ENCODE results near the gene ZC3H4. TPM values are rescaled to one million over a fixed set of nuclear protein-coding genes. Genes with fewer than 3 reads are reported as not detected.

Gene ZC3H4
- total and polyA plus RNA-seq, 2 of the 8 experiments (the other 6 are each of a cell fraction or from before 2014, with no cell fraction given), result 6.6 to 92.0 TPM

DNA sequence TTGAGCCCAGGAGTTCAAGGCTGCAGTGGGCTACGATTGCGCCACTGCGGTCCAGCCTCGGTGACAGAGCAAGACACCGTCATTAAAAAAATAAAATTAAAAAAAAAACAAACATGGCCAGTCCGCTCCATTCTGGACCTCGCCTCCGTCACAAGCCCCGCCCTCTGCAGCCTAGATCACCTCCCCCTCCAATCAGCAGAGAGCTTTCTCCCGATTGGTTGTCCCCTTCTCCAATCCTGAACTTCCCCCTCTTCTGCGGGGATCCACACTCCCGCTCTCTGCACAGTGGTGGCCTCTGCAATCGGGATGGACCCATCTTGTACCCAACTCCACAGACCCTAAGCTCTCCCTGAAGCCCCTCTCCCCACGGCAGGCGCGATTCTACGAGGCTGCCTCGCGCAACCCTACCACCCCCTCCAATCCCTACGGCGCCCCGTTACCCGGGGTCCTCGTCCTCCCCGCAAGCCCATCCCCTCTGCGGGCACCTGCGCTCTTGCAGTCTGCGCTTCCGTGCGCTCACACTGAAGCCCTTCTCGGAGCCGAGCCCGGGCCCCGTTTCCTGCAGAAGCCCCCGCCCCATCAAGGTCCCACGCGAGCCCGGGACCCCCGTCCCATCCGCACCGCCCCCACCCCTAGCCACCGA is 65.7 kb downstream of the ZC3H4 start (continued):
- TF ChIP-seq, protein P1, sequence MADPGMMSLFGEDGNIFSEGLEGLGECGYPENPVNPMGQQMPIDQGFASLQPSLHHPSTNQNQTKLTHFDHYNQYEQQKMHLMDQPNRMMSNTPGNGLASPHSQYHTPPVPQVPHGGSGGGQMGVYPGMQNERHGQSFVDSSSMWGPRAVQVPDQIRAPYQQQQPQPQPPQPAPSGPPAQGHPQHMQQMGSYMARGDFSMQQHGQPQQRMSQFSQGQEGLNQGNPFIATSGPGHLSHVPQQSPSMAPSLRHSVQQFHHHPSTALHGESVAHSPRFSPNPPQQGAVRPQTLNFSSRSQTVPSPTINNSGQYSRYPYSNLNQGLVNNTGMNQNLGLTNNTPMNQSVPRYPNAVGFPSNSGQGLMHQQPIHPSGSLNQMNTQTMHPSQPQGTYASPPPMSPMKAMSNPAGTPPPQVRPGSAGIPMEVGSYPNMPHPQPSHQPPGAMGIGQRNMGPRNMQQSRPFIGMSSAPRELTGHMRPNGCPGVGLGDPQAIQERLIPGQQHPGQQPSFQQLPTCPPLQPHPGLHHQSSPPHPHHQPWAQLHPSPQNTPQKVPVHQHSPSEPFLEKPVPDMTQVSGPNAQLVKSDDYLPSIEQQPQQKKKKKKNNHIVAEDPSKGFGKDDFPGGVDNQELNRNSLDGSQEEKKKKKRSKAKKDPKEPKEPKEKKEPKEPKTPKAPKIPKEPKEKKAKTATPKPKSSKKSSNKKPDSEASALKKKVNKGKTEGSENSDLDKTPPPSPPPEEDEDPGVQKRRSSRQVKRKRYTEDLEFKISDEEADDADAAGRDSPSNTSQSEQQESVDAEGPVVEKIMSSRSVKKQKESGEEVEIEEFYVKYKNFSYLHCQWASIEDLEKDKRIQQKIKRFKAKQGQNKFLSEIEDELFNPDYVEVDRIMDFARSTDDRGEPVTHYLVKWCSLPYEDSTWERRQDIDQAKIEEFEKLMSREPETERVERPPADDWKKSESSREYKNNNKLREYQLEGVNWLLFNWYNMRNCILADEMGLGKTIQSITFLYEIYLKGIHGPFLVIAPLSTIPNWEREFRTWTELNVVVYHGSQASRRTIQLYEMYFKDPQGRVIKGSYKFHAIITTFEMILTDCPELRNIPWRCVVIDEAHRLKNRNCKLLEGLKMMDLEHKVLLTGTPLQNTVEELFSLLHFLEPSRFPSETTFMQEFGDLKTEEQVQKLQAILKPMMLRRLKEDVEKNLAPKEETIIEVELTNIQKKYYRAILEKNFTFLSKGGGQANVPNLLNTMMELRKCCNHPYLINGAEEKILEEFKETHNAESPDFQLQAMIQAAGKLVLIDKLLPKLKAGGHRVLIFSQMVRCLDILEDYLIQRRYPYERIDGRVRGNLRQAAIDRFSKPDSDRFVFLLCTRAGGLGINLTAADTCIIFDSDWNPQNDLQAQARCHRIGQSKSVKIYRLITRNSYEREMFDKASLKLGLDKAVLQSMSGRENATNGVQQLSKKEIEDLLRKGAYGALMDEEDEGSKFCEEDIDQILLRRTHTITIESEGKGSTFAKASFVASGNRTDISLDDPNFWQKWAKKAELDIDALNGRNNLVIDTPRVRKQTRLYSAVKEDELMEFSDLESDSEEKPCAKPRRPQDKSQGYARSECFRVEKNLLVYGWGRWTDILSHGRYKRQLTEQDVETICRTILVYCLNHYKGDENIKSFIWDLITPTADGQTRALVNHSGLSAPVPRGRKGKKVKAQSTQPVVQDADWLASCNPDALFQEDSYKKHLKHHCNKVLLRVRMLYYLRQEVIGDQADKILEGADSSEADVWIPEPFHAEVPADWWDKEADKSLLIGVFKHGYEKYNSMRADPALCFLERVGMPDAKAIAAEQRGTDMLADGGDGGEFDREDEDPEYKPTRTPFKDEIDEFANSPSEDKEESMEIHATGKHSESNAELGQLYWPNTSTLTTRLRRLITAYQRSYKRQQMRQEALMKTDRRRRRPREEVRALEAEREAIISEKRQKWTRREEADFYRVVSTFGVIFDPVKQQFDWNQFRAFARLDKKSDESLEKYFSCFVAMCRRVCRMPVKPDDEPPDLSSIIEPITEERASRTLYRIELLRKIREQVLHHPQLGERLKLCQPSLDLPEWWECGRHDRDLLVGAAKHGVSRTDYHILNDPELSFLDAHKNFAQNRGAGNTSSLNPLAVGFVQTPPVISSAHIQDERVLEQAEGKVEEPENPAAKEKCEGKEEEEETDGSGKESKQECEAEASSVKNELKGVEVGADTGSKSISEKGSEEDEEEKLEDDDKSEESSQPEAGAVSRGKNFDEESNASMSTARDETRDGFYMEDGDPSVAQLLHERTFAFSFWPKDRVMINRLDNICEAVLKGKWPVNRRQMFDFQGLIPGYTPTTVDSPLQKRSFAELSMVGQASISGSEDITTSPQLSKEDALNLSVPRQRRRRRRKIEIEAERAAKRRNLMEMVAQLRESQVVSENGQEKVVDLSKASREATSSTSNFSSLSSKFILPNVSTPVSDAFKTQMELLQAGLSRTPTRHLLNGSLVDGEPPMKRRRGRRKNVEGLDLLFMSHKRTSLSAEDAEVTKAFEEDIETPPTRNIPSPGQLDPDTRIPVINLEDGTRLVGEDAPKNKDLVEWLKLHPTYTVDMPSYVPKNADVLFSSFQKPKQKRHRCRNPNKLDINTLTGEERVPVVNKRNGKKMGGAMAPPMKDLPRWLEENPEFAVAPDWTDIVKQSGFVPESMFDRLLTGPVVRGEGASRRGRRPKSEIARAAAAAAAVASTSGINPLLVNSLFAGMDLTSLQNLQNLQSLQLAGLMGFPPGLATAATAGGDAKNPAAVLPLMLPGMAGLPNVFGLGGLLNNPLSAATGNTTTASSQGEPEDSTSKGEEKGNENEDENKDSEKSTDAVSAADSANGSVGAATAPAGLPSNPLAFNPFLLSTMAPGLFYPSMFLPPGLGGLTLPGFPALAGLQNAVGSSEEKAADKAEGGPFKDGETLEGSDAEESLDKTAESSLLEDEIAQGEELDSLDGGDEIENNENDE (IDR thresholded peaks at IDR 0.05; ENCODE audit: insufficient replicate concordance, low read length), result no peak
- no peak for TF ChIP-seq KDM1A (IDR thresholded peaks at IDR 0.05; ENCODE audit: borderline replicate concordance, low read length)
